T-helper 2 cell treated with Interferon-gamma antibody and Interleukin-4, amounts not matched to agents 100 ng/mL and 5 ng/mL, for 36 hours (primary cell): ENCODE measurements around the gene RNF31. TPM values are rescaled to one million over a fixed set of nuclear protein-coding genes. Genes with fewer than 3 reads are reported as not detected.
"Not testable (repeated sequence)": the region's sequence is repeated elsewhere in the genome, so short reads cannot be mapped to it uniquely, and the experiment has no call there.

Experiments
- intact Hi-C: fragments of 100-400 bp; cut with micrococcal nuclease; formaldehyde crosslinking; loops from one replicate; pipeline ENCODE4 v1.15.1; 2023
- total RNA-seq: library from RNA; stranded (reverse); gene quantifications from 2 replicates; pipeline ENCODE4 v1.2.3, GENCODE V29; 2022

Gene RNF31
- total RNA-seq, 1 donor from 2014 or later = 128 TPM

DNA sequence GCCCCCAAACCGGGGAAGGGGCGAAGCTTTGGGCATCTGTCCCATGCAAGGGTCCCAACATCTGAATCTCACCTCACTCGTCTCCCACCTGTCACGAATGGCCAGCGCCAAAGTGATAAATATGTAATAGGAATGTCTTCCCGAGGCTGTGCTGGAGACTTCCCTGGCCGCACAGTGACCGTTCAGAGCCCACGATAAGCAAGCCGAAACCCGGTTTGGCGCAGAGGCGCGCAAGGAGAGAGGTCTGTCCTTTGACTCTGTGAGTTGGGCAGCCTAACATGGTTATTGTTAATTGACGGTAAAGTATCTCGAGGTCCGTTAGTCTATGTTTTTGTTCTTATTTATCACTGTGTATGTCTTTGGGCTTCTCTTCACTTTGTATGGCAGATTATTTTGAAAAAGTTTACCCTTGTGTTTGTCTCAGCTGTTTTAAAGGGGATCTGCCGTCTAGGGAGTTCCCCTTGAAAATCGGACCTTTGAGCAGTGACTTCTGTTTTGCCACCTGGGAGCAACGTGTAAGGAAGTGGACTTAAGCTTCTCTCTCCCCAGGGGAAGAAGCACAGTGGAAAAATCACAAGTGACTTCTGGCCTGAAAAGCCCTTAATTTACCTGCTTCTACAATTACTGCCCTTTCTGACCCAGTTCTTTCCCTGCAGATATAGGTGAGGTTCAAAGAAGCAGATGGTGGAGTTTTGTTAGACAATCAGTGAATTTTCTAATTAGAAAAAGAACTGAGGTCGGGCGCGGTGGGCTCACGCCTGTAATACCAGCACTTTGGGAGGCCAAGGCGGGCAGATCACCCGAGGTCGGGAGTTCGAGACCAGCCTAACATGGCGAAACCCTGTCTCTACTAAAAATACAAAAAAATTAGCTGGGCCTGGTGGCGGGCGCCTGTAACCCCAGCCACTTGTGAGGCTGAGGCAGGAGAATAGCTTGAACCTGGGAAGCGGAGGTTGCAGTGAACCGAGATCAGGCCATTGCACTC lies 49.1 kb downstream of the RNF31 start:
- intact Hi-C loops = loop anchor here (5.0 kb wide), 1 partner anchor 246 kb away; the partner anchor contains the start of gene SDR39U1

DNA sequence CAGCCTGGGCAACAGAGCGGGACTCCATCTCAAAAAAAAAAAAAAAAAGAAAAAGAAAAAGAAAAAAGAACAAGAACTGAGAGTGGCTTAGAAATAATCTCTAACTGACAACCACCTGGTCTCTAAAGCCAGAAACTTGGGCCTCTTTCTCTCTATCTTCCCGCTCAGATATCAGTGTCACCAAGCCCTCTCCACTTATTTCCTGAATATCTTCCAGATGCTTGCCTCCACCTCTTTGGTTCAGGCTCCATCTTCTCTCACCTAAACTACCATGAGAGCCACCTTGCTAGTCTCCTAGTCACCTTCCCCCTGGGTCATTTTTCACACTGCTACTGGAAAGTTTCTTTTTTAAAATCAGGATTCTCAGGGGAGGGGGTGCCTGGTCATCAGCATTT lies 49.8 kb downstream of the RNF31 start:
- intact Hi-C loops = loop anchor here (5.0 kb wide), 1 partner anchor 245 kb away; the partner anchor contains the start of gene SDR39U1

DNA sequence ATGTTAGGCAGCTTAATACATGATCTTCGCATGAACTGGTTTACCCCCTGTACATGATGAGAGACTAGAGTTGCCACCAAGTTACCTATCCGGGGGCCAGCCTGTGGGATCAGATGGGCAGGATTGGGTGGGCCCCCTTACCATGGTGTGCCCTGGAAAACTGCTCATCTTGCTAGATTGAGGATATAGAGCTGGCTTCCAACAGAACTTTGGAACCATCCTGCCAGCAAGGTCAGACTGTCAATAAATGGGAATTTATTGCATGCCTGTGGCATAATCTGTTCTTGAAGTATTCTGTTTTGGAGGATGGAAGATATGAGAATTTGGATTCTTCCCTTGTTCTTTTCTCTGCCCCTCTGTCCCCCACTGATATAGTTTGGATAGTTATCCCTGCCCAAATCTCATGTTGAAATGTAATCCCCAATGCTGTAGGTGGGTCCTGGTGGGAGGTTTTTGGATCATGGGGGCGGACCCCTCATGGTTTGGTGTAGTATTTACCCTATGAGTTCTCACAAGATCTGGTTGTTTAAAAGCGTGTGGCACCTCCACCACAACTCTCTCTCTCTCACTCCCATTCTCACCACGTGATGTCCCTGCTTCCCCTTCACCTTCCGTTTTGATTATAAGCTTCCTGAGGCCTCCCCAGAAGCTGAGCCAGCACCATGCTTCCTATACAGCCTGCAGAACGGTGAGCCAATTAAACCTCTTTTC lies 51.7 kb downstream of the RNF31 start:
- intact Hi-C loops = loop anchor here (5.0 kb wide), 1 partner anchor 243 kb away; the partner anchor contains the start of gene SDR39U1

DNA sequence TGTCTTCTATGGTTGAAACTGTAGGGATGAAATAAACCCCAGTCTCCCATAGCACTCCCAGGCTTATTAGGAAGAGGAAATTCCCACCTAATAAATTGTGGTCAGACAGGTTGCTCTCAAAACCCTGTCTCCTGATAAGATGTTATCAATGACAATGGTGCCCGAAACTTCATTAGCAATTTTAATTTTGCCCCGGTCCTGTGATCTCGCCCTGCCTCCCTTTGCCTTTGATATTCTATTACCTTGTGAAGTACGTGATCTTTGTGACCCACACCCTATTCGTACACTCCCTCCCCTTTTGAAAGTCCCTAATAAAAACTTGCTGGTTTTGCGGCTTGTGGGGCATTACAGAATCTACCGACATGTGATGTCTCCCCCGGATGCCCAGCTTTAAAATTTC lies 55.2 kb downstream of the RNF31 start:
- intact Hi-C loops = not testable (repeated sequence)

DNA sequence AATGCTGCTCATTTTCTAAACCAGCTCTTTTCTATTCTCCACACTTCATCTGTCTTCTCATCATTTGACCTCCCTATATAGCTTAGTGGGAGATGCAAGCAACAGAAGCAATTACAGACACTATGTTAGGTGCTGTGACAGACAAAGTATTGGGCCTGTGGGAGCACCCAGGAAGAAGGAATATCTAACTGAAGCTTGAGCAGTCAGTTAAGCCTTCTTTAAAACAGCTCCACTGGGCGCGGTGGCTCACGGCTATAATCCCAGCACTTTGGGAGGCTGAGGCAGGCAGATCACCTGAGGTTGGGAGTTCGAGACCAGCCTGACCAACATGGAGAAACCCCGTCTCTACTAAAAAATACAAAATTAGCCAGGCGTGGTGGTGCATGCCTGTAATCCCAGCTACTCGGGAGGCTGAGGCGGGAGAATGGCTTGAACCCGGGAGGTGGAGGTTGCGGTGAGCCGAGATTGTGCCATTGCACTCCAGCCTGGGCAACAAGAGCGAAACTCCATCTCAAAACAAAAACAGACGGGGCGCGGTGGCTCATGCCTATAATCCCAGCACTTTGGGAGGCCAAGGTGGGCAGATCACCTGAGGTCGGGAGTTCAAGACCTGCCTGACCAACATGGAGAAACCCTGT lies 56.1 kb downstream of the RNF31 start:
- intact Hi-C loops = not testable (repeated sequence)

DNA sequence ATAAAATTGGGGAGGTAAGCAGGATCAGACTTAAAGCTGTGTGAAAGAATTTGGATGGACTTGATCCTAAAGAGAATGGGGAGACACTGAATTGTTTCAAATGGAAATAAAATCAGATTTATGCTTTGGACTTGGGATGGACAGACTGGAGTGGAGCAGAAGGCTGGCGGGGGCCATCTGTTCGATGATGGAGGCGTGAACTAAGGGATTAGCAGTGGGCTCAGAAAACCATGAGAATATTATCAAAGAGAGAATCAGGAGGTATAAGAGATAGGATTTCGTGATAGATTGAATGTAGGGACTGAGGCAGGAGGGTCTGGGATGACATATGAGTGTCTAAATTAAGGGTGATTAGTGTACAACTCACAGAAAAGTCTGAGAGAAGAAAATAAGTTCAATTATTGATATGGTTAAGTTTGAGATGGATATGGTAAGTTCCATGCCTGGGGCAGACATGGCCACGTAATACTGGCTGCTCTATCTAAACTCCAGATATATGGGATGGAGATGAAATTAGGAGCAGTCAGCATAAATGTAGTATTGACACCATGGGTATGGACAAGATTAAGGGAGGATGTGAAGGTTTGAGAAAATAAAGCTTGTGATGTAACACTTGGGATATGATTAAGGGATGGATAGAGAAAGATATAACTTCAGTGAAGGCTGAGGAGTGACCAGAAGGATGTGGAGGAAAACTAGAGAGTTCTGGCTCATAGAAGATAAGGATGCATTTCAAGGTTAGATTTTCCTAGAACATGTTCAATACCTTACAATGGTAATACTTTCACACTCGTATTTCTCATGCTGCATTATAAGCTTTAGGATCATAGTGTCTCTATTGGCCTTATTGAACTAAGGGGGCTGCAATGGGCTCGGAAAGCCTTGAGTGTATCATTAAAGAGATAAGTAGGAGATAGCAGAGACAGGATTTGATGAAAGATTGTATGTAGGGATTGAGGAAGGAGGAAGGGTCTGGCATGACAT lies 57.2 kb downstream of the RNF31 start:
- intact Hi-C loops = no loop called here

DNA sequence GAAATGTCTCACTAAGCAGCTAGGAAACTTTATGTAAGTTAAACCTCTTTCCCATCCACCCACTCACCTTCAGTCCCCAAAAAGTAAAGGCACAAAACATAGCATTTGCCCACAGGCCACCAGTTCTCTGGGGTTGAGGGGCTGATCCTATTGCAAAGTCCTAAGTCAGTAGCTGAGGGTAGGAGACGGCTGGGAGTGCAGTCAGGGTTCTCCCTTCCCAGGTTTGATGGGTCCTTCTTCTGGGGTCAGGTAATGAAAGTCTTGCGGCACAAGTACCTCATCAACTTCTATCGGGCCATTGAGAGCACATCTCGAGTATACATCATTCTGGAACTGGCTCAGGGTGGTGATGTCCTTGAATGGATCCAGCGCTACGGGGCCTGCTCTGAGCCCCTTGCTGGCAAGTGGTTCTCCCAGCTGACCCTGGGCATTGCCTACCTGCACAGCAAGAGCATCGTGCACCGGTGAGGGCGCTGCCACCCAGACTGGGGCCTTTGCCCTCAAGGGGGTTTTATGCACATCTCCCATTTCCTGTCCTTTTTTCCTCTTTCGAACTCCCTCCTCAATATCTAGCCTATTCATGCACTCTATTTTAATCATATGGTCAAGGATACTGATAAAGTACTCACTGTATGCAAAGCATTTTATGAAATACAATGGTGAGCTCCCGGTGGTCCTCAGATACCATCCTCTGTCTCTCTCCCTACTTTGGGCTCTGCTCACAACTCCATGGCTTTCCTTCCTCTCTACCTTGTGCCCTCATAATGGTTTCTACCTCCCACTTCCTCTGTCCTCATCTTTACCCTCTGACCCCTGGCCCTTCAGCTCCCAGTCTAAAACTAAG lies 59.2 kb downstream of the RNF31 start:
- intact Hi-C loops = no loop called here

DNA sequence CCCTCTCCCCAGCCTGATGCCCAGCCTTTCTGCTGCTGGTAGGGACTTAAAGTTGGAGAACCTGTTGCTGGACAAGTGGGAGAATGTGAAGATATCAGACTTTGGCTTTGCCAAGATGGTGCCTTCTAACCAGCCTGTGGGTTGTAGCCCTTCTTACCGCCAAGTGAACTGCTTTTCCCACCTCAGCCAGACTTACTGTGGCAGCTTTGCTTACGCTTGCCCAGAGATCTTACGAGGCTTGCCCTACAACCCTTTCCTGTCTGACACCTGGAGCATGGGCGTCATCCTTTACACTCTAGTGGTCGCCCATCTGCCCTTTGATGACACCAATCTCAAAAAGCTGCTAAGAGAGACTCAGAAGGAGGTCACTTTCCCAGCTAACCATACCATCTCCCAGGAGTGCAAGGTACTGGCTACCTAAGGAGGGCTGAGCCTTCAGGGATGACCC lies 59.8 kb downstream of the RNF31 start:
- intact Hi-C loops = no loop called here

DNA sequence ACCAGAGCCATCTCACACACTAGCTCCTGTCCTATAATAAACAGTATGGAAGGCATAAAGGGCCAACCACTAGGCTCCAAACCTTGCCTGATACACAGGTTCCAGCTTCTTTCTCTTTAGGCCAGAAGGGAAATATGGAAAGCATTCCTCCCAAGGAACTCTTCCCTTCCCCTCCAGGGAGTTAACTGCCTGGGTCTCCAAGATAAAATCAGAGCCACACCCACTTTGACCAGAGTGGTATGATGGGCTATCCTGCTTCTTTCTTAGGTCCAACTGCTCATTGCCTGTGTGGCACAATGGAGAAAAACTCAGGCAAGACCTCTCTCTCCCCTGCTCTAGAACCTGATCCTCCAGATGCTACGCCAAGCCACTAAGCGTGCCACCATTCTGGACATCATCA lies 60.3 kb downstream of the RNF31 start:
- intact Hi-C loops = no loop called here

Other genes with a start within 250 kb of the RNF31 start
- gene DHRS4, start 193.7 kb upstream of the RNF31 start, total RNA-seq = 23.6 and 23.9 TPM in 2 replicates
- gene DHRS4L2, start 158.6 kb upstream of the RNF31 start, total RNA-seq = 26.9 and 27.5 TPM in 2 replicates
- 0.73 and 0.82 TPM in 2 replicates for gene CARMIL3, start 95.5 kb upstream of the RNF31 start, total RNA-seq
- not detected in 2 replicates for gene CPNE6, start 75.9 kb upstream of the RNF31 start, total RNA-seq
- gene PCK2, start 53.2 kb upstream of the RNF31 start, total RNA-seq = 55.4 and 60.4 TPM in 2 replicates
- 81.8 and 84.9 TPM in 2 replicates for gene DCAF11, start 32.7 kb upstream of the RNF31 start, total RNA-seq
- gene NRL, start 32.5 kb upstream of the RNF31 start, total RNA-seq = 2.4 and 2.9 TPM in 2 replicates
- gene FITM1, start 16.8 kb upstream of the RNF31 start, total RNA-seq = 0.57 and 1.1 TPM in 2 replicates
- gene PSME1, start 11.3 kb upstream of the RNF31 start, total RNA-seq = 517 and 520 TPM in 2 replicates
- gene EMC9, start 5.9 kb upstream of the RNF31 start, total RNA-seq = 22.1 and 23.3 TPM in 2 replicates
- 725 and 729 TPM in 2 replicates for gene PSME2, start 888 bp upstream of the RNF31 start, total RNA-seq
- 264 and 265 TPM in 2 replicates for gene IRF9, start 13.8 kb downstream of the RNF31 start, total RNA-seq
- gene REC8, start 24.6 kb downstream of the RNF31 start, total RNA-seq = 66.0 and 68.7 TPM in 2 replicates
- gene IPO4, start 41.3 kb downstream of the RNF31 start, total RNA-seq = 50.2 and 55.0 TPM in 2 replicates
- gene TM9SF1, start 47.9 kb downstream of the RNF31 start, total RNA-seq = 41.2 and 42.6 TPM in 2 replicates
- 0.34 and 0.39 TPM in 2 replicates for gene TSSK4, start 58.2 kb downstream of the RNF31 start, total RNA-seq
- 85.8 and 90.3 TPM in 2 replicates for gene CHMP4A, start 66.0 kb downstream of the RNF31 start, total RNA-seq
- 11.1 and 13.8 TPM in 2 replicates for gene MDP1, start 68.6 kb downstream of the RNF31 start, total RNA-seq
- gene NEDD8, start 84.9 kb downstream of the RNF31 start, total RNA-seq = 191 and 199 TPM in 2 replicates
- gene GMPR2, start 85.4 kb downstream of the RNF31 start, total RNA-seq = 59.8 and 60.9 TPM in 2 replicates
- 129 and 136 TPM in 2 replicates for gene TINF2, start 95.1 kb downstream of the RNF31 start, total RNA-seq
- 4.1 and 5.6 TPM in 2 replicates for gene TGM1, start 115.7 kb downstream of the RNF31 start, total RNA-seq
- 45.9 and 54.4 TPM in 2 replicates for gene RABGGTA, start 124.1 kb downstream of the RNF31 start, total RNA-seq
- 20.7 and 29.6 TPM in 2 replicates for gene DHRS1, start 152.3 kb downstream of the RNF31 start, total RNA-seq
- 41.3 and 41.6 TPM in 2 replicates for gene NOP9, start 152.4 kb downstream of the RNF31 start, total RNA-seq
- gene CIDEB, start 160.5 kb downstream of the RNF31 start, total RNA-seq = 28.6 and 29.5 TPM in 2 replicates
- 16.6 and 17.5 TPM in 2 replicates for gene LTB4R2, start 162.6 kb downstream of the RNF31 start, total RNA-seq
- 19.2 and 23.4 TPM in 2 replicates for gene LTB4R, start 164.0 kb downstream of the RNF31 start, total RNA-seq
- gene ADCY4, start 187.6 kb downstream of the RNF31 start, total RNA-seq = 3.5 and 5.8 TPM in 2 replicates
- gene RIPK3, start 192.5 kb downstream of the RNF31 start, total RNA-seq = 29.7 and 34.6 TPM in 2 replicates
- 0.09 TPM in 1 of 2 replicates, not detected in the other for gene NFATC4, start 220.7 kb downstream of the RNF31 start, total RNA-seq